MM.1S (cell line): Measurements from ENCODE around the gene MUC5B.

Source experiments
- DNase-seq: peaks from one replicate; pipeline ENCODE4 v3.0.0-alpha.2; 2015
- H2AFZ ChIP-seq: fragments of 300-600 bp; sonication (generic); 2 replicates; pipeline ENCODE4 v1.6.0; 2016; ENCODE audit warnings: antibody characterized with exemption, low read length
- H3F3A ChIP-seq: fragments of 300-600 bp; sonication (generic); 2 replicates; pipeline ENCODE4 v1.6.1; 2016; ENCODE audit warnings: mild to moderate bottlenecking, antibody characterized with exemption, low read length, moderate library complexity, mixed read lengths; ENCODE audit not compliant: insufficient read depth
- H3K27ac ChIP-seq: fragments of 300-600 bp; sonication (generic); 2 replicates; pipeline ENCODE4 v1.5.1; 2016; ENCODE audit warnings: mild to moderate bottlenecking, low read length
- H3K27me3 ChIP-seq: fragments of 300-600 bp; sonication (generic); replicated peaks from 2 replicates; pipeline ENCODE4 v1.6.0; 2016; ENCODE audit warnings: low read length; ENCODE audit not compliant: insufficient read depth
- H3K36me3 ChIP-seq: fragments of 300-600 bp; sonication (generic); replicated peaks from 2 replicates; pipeline ENCODE4 v1.6.1; 2016; ENCODE audit warnings: mild to moderate bottlenecking, low read length, mixed read lengths; ENCODE audit not compliant: insufficient read depth
- H3K4me1 ChIP-seq: fragments of 300-600 bp; sonication (generic); 2 replicates; pipeline ENCODE4 v1.6.1; 2016; ENCODE audit warnings: low read length, mixed read lengths
- H3K4me2 ChIP-seq: fragments of 300-600 bp; sonication (generic); 2 replicates; pipeline ENCODE4 v1.6.0; 2016; ENCODE audit warnings: low read depth, low read length
- H3K4me3 ChIP-seq: fragments of 300-600 bp; sonication (generic); 2 replicates; pipeline ENCODE4 v1.5.1; 2016; ENCODE audit warnings: low read length, mixed read lengths
- H3K79me2 ChIP-seq: fragments of 300-600 bp; sonication (generic); 2 replicates; pipeline ENCODE4 v1.6.1; 2016; ENCODE audit warnings: mixed run types, low read length, mixed read lengths
- H3K9ac ChIP-seq: fragments of 300-600 bp; sonication (generic); 2 replicates; pipeline ENCODE4 v1.6.1; 2016; ENCODE audit warnings: low read length, mixed read lengths
- H3K9me2 ChIP-seq: fragments of 300-600 bp; sonication (generic); replicated peaks from 2 replicates; pipeline ENCODE4 v1.6.1; 2016; ENCODE audit warnings: mild to moderate bottlenecking, low read length, mixed read lengths; ENCODE audit not compliant: insufficient read depth
- H3K9me3 ChIP-seq: fragments of 300-600 bp; sonication (generic); replicated peaks from 2 replicates; pipeline ENCODE4 v1.6.1; 2016; ENCODE audit warnings: mild to moderate bottlenecking, low read length, mixed read lengths; ENCODE audit not compliant: insufficient read depth
- H4K20me1 ChIP-seq: fragments of 300-600 bp; sonication (generic); 2 replicates; pipeline ENCODE4 v1.6.1; 2016; ENCODE audit warnings: mild to moderate bottlenecking, low read length, moderate library complexity, mixed read lengths; ENCODE audit not compliant: insufficient read depth
- CTCF ChIP-seq: fragments of 300-600 bp; sonication (generic); IDR thresholded peaks from 2 replicates; pipeline ENCODE4 v1.5.1; 2016; ENCODE audit warnings: antibody characterized with exemption, low read length, mixed read lengths
- EZH2 ChIP-seq: fragments of 300-600 bp; sonication (generic); optimal IDR thresholded peaks from 2 replicates; pipeline ENCODE3; 2017; ENCODE audit warnings: low read depth, mild to moderate bottlenecking, antibody characterized with exemption, low read length, mixed read lengths
- EZH2phosphoT487 ChIP-seq: fragments of 300-600 bp; sonication (generic); IDR thresholded peaks from 2 replicates; pipeline ENCODE4 v1.6.1; 2018; ENCODE audit warnings: antibody characterized with exemption, low read length

MUC5B gene

GRCh38 chr11:1227551-1228100 is 4.8 kb downstream of the MUC5B start:
- Histone ChIP-seq H3K36me3 (no peaks in the 10 kb centered on the region), H3K4me1 (no peaks in the 10 kb centered on the region), H3K27ac (no peak overlapping the region), H4K20me1 (no peaks in the 10 kb centered on the region), H3K27me3 (peaks cover 62% of the 10 kb centered on the region), H3K4me2 (no peak overlapping the region), H3K79me2 (no peaks in the 10 kb centered on the region), H3K9me3 (no peaks in the 10 kb centered on the region), H3K9ac (no peak overlapping the region), H3K9me2 (no peaks in the 10 kb centered on the region), H2AFZ (no peak overlapping the region), H3K4me3 (no peak overlapping the region), H3F3A (no peaks in the 10 kb centered on the region)
- no peak for DNase-seq
- no peak for TF ChIP-seq EZH2
- no peak for TF ChIP-seq EZH2phosphoT487
- TF ChIP-seq CTCF: no peak

GRCh38 chr11:1228101-1228821 is 5.4 kb downstream of the MUC5B start:
- no peak for DNase-seq
- Histone ChIP-seq H3K4me3 (no peak overlapping the region), H3K36me3 (no peaks in the 10 kb centered on the region), H3K27me3 (peaks cover 66% of the 10 kb centered on the region), H3K9ac (no peak overlapping the region), H3K27ac (no peak overlapping the region), H3K4me1 (no peaks in the 10 kb centered on the region), H3K4me2 (no peak overlapping the region), H3F3A (no peaks in the 10 kb centered on the region), H3K9me2 (no peaks in the 10 kb centered on the region), H4K20me1 (no peaks in the 10 kb centered on the region), H3K79me2 (no peaks in the 10 kb centered on the region), H3K9me3 (no peaks in the 10 kb centered on the region), H2AFZ (no peak overlapping the region)
- TF ChIP-seq CTCF: no peak

GRCh38 chr11:1228921-1229451 is 6.1 kb downstream of the MUC5B start:
- no peak overlapping the region for H3K9ac ChIP-seq
- no peaks in the 10 kb centered on the region for H3K9me2 ChIP-seq
- H3K4me2 ChIP-seq: no peak overlapping the region
- no peaks in the 10 kb centered on the region for H3K4me1 ChIP-seq
- H3K9me3 ChIP-seq: no peaks in the 10 kb centered on the region
- H3K27me3 ChIP-seq: peaks cover 72% of the 10 kb centered on the region
- DNase-seq: no peak
- no peak overlapping the region for H2AFZ ChIP-seq
- H4K20me1 ChIP-seq: no peaks in the 10 kb centered on the region
- H3K36me3 ChIP-seq: no peaks in the 10 kb centered on the region
- no peaks in the 10 kb centered on the region for H3F3A ChIP-seq
- H3K79me2 ChIP-seq: no peaks in the 10 kb centered on the region
- no peak overlapping the region for H3K27ac ChIP-seq
- TF ChIP-seq EZH2 (no peak), EZH2phosphoT487 (no peak), CTCF (no peak)
- H3K4me3 ChIP-seq: no peak overlapping the region
